HepG2 (cell line): ENCODE measurements around the gene PLPP3. TPM values are rescaled to one million over a fixed set of nuclear protein-coding genes. Genes with fewer than 3 reads are reported as not detected.

Experiments
- BHLHE40 ChIP-seq: IDR thresholded peaks from 2 replicates; pipeline ENCODE4 v1.6.1; 2011; ENCODE audit warnings: low read length, improper control_type of control experiment
- CREM ChIP-seq, 2 experiments: sonication (generic) in 1 of 2; formaldehyde crosslinking in 1 of 2; IDR thresholded peaks; 2 replicates each; pipeline versions ENCODE4 v1.4.0 to v1.6.1; 2016 to 2020; ENCODE audit warnings: antibody characterized with exemption in 1 of 2, mild to moderate bottlenecking in 1 of 2, missing genetic modification reagents in 1 of 2
- DNMT1 ChIP-seq: sonication (generic); formaldehyde crosslinking; IDR thresholded peaks from 2 replicates; pipeline ENCODE4 v1.5.1; 2020; ENCODE audit warnings: mild to moderate bottlenecking, missing genetic modification reagents
- FOXA3 ChIP-seq: IDR thresholded peaks from 2 replicates; pipeline ENCODE4 v1.6.1; 2016; ENCODE audit warnings: missing genetic modification reagents, missing compliant biosample characterization
- FOXC1 ChIP-seq: sonication (generic); formaldehyde crosslinking; IDR thresholded peaks from 2 replicates; pipeline ENCODE4 v1.8.0; 2022; ENCODE audit warnings: mild to moderate bottlenecking, missing genetic modification reagents, borderline replicate concordance
- FOXM1 ChIP-seq: sonication (generic); formaldehyde crosslinking; IDR thresholded peaks from 2 replicates; pipeline ENCODE4 v1.5.0; 2020; ENCODE audit warnings: missing genetic modification reagents
- HCFC1 ChIP-seq: fragments of 150-350 bp; IDR thresholded peaks from 2 replicates; pipeline ENCODE4 v1.6.1; 2014; ENCODE audit warnings: low read depth, low read length
- HMGXB3 ChIP-seq: sonication (generic); formaldehyde crosslinking; IDR thresholded peaks from 2 replicates; pipeline ENCODE4 v1.4.0; 2020; ENCODE audit warnings: missing genetic modification reagents, borderline replicate concordance
- NCOR1 ChIP-seq: fragments of 200-600 bp; sonication (generic); IDR thresholded peaks from 2 replicates; pipeline ENCODE4 v1.7.0; 2017; ENCODE audit warnings: antibody characterized with exemption, low read length, borderline replicate concordance
- PHF21A ChIP-seq: sonication (generic); formaldehyde crosslinking; IDR thresholded peaks from 2 replicates; pipeline ENCODE4 v1.5.0; 2020; ENCODE audit warnings: mild to moderate bottlenecking, missing genetic modification reagents
- PHF8 ChIP-seq: sonication (generic); formaldehyde crosslinking; IDR thresholded peaks from 2 replicates; pipeline ENCODE4 v1.5.0; 2020; ENCODE audit warnings: missing genetic modification reagents
- ZBTB26 ChIP-seq: IDR thresholded peaks from 2 replicates; pipeline ENCODE4 v1.6.1; 2016; ENCODE audit warnings: missing compliant biosample characterization, missing genetic modification reagents, borderline replicate concordance
- ZBTB7B ChIP-seq: sonication (generic); formaldehyde crosslinking; IDR thresholded peaks from 2 replicates; pipeline ENCODE4 v1.4.0; 2020; ENCODE audit warnings: missing genetic modification reagents
- ZC3H4 ChIP-seq: sonication (generic); formaldehyde crosslinking; IDR thresholded peaks from 2 replicates; pipeline ENCODE4 v1.4.0; 2020; ENCODE audit warnings: missing genetic modification reagents, borderline replicate concordance
- ZNF143 ChIP-seq: sonication (generic); formaldehyde crosslinking; IDR thresholded peaks from 2 replicates; pipeline ENCODE4 v1.4.0; 2020; ENCODE audit warnings: missing genetic modification reagents
- ZNF280B ChIP-seq: sonication (generic); formaldehyde crosslinking; IDR thresholded peaks from 2 replicates; pipeline ENCODE4 v1.5.0; 2020; ENCODE audit warnings: missing genetic modification reagents, mild to moderate bottlenecking, borderline replicate concordance
- ZNF30 ChIP-seq: sonication (generic); formaldehyde crosslinking; IDR thresholded peaks from 2 replicates; pipeline ENCODE4 v1.5.0; 2020; ENCODE audit warnings: mild to moderate bottlenecking, missing genetic modification reagents
- ZNF468 ChIP-seq: sonication (generic); formaldehyde crosslinking; IDR thresholded peaks from 2 replicates; pipeline ENCODE4 v1.8.0; 2022; ENCODE audit warnings: mild to moderate bottlenecking, moderate library complexity, missing genetic modification reagents
- ZNF556 ChIP-seq: sonication (generic); formaldehyde crosslinking; IDR thresholded peaks from 2 replicates; pipeline ENCODE4 v1.4.0; 2020; ENCODE audit warnings: mild to moderate bottlenecking, missing genetic modification reagents, borderline replicate concordance
- polyA plus RNA-seq, 8 experiments: library from polyadenylated mRNA; depleted of rRNA in 3 of 8; stranded (reverse) in 7 of 8; unstranded in 1 of 8; fragments of >200 nt; fragmentation: Illumina TruSeq in 4 of 8; extraction: Trizol in 4 of 8; gene quantifications; 2 replicates each; pipeline versions ENCODE4 v1.2.1 to v1.2.3, GENCODE V29; 2011 to 2016; ENCODE audit warnings: low read depth in 4 of 8, missing spikeins in 1 of 8, mixed read lengths in 1 of 8; ENCODE audit not compliant: insufficient read depth in 1 of 8
- total RNA-seq, 5 experiments: library from RNA; depleted of rRNA; stranded (reverse); fragments of >200 nt; fragmentation: Illumina TruSeq; extraction: Trizol; gene quantifications; 2 replicates each; pipeline ENCODE4 v1.2.3, GENCODE V29; 2016; ENCODE audit warnings: low read depth in 1 of 5

The PLPP3 gene
- total and polyA plus RNA-seq, 2 of the 13 experiments (the other 11 are each of a cell fraction or from before 2014, with no cell fraction given): 49.7 to 65.8 TPM

GRCh38 chr1:56477164-56478111 lies 101.9 kb downstream of the PLPP3 start (continued):
- peak; percentile 67; the same call in 1 of the 2 replicates for TF ChIP-seq PHF21A (CRISPR knock-in tag)
- TF ChIP-seq HMGXB3 (CRISPR knock-in tag): peak; percentile 22; the same call in 1 of the 2 replicates
- no peak; the same call in 1 of the 2 replicates for TF ChIP-seq ZNF556 (CRISPR knock-in tag)
- peak; percentile 40; the same call in 1 of the 2 replicates for TF ChIP-seq FOXC1 (CRISPR knock-in tag)
- TF ChIP-seq ZNF468 (CRISPR knock-in tag): no peak
- peak; percentile 29; the same call in 1 of the 2 replicates for TF ChIP-seq ZC3H4 (CRISPR knock-in tag)
- TF ChIP-seq PHF8 (CRISPR knock-in tag): peak; percentile 27; the same call in 1 of the 2 replicates
- TF ChIP-seq CREM (IDR thresholded peaks at IDR 0.05): no peak
- TF ChIP-seq CREM (CRISPR knock-in tag; IDR thresholded peaks at IDR 0.05): no peak
- peak; percentile 40; the same call in 1 of the 2 replicates for TF ChIP-seq ZBTB7B (CRISPR knock-in tag)
- TF ChIP-seq ZNF143 (CRISPR knock-in tag): no peak
- TF ChIP-seq ZNF30 (CRISPR knock-in tag): no peak
- TF ChIP-seq ZBTB26 (CRISPR knock-in tag): no peak
- TF ChIP-seq HCFC1: no peak
- TF ChIP-seq BHLHE40: peak; percentile 32; the same call in 1 of the 2 replicates
- 0 out of 2 replicates have a peak, but pooled peaks have one; percentile 51 for TF ChIP-seq ZNF280B (CRISPR knock-in tag)
- TF ChIP-seq DNMT1 (CRISPR knock-in tag): no peak
- TF ChIP-seq FOXM1 (CRISPR knock-in tag): no peak
- 0 out of 2 replicates have a peak, but pooled peaks have one; percentile 46 for TF ChIP-seq NCOR1
- peak; percentile 38; the same call in 1 of the 2 replicates for TF ChIP-seq FOXA3
